ENCODE results near the gene AKR1A1.

GRCh38 chr1:45569571-45569961 is 18.9 kb downstream of the AKR1A1 start:
- TF ChIP-seq, protein P1, sequence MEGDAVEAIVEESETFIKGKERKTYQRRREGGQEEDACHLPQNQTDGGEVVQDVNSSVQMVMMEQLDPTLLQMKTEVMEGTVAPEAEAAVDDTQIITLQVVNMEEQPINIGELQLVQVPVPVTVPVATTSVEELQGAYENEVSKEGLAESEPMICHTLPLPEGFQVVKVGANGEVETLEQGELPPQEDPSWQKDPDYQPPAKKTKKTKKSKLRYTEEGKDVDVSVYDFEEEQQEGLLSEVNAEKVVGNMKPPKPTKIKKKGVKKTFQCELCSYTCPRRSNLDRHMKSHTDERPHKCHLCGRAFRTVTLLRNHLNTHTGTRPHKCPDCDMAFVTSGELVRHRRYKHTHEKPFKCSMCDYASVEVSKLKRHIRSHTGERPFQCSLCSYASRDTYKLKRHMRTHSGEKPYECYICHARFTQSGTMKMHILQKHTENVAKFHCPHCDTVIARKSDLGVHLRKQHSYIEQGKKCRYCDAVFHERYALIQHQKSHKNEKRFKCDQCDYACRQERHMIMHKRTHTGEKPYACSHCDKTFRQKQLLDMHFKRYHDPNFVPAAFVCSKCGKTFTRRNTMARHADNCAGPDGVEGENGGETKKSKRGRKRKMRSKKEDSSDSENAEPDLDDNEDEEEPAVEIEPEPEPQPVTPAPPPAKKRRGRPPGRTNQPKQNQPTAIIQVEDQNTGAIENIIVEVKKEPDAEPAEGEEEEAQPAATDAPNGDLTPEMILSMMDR (IDR thresholded peaks at IDR 0.05): no peak
- no peak for TF ChIP-seq POLR2A (IDR thresholded peaks at IDR 0.05)
